ENCODE measurements around the gene RCCD1.

RCCD1 gene

GRCh38 chr15:90918835-90919234 lies 35.8 kb upstream of the RCCD1 start:
- TF ChIP-seq EP300 (IDR thresholded peaks at IDR 0.05; ENCODE audit: borderline replicate concordance) (no peak), CEBPB (IDR thresholded peaks at IDR 0.05) (no peak), TAF1 (IDR thresholded peaks at IDR 0.05; ENCODE audit: low read depth) (no peak), TEAD4 (IDR thresholded peaks at IDR 0.05) (no peak), USF1 (IDR thresholded peaks at IDR 0.05) (no peak), RAD21 (IDR thresholded peaks at IDR 0.05; ENCODE audit: low read depth) (no peak), REST (IDR thresholded peaks at IDR 0.05; ENCODE audit: low read depth) (no peak), FOXM1 (IDR thresholded peaks at IDR 0.05; ENCODE audit: borderline replicate concordance, low read depth) (no peak), TCF12 (IDR thresholded peaks at IDR 0.05; ENCODE audit: low read depth) (no peak), NFIC (IDR thresholded peaks at IDR 0.05) (no peak), MAX (IDR thresholded peaks at IDR 0.05) (no peak), EGR1 (IDR thresholded peaks at IDR 0.05) (no peak), YY1 (IDR thresholded peaks at IDR 0.05; ENCODE audit: low read depth) (no peak), ZBTB7A (IDR thresholded peaks at IDR 0.05; ENCODE audit: low read depth) (no peak)

GRCh38 chr15:90921887-90922286 lies 32.8 kb upstream of the RCCD1 start:
- no peak for TF ChIP-seq CREB1 (IDR thresholded peaks at IDR 0.05; ENCODE audit: low read depth)

GRCh38 chr15:90924375-90924774 lies 30.3 kb upstream of the RCCD1 start:
- TF ChIP-seq EGR1 (IDR thresholded peaks at IDR 0.05) (no peak), FOXM1 (IDR thresholded peaks at IDR 0.05; ENCODE audit: borderline replicate concordance, low read depth) (no peak), USF1 (IDR thresholded peaks at IDR 0.05) (no peak), MAX (IDR thresholded peaks at IDR 0.05) (no peak), ZBTB7A (IDR thresholded peaks at IDR 0.05; ENCODE audit: low read depth) (no peak), TAF1 (IDR thresholded peaks at IDR 0.05; ENCODE audit: low read depth) (no peak), RAD21 (IDR thresholded peaks at IDR 0.05; ENCODE audit: low read depth) (no peak), NFIC (IDR thresholded peaks at IDR 0.05) (no peak), YY1 (IDR thresholded peaks at IDR 0.05; ENCODE audit: low read depth) (no peak)

- TF ChIP-seq MAX (IDR thresholded peaks at IDR 0.05) = no peak
Measured at GRCh38 chr15:90929246-90930019, 25.3 kb upstream of the RCCD1 start.

- TF ChIP-seq RAD21 (IDR thresholded peaks at IDR 0.05; ENCODE audit: low read depth) (no peak), ZBTB7A (IDR thresholded peaks at IDR 0.05; ENCODE audit: low read depth) (no peak), TEAD4 (IDR thresholded peaks at IDR 0.05) (no peak), TCF12 (IDR thresholded peaks at IDR 0.05; ENCODE audit: low read depth) (no peak), CREB1 (IDR thresholded peaks at IDR 0.05; ENCODE audit: low read depth) (no peak), TAF1 (IDR thresholded peaks at IDR 0.05; ENCODE audit: low read depth) (no peak)
Measured at GRCh38 chr15:90930861-90931574, 23.7 kb upstream of the RCCD1 start.

GRCh38 chr15:90931575-90931827 lies 23.2 kb upstream of the RCCD1 start:
- no peak for TF ChIP-seq TEAD4 (IDR thresholded peaks at IDR 0.05)
- no peak for TF ChIP-seq ZBTB7A (IDR thresholded peaks at IDR 0.05; ENCODE audit: low read depth)
- no peak for TF ChIP-seq NFIC (IDR thresholded peaks at IDR 0.05)
- TF ChIP-seq CEBPB (IDR thresholded peaks at IDR 0.05) = no peak
- TF ChIP-seq MAX (IDR thresholded peaks at IDR 0.05) = no peak
- no peak for TF ChIP-seq TCF12 (IDR thresholded peaks at IDR 0.05; ENCODE audit: low read depth)
- TF ChIP-seq YY1 (IDR thresholded peaks at IDR 0.05; ENCODE audit: low read depth) = no peak
- no peak for TF ChIP-seq FOXM1 (IDR thresholded peaks at IDR 0.05; ENCODE audit: borderline replicate concordance, low read depth)
- TF ChIP-seq REST (IDR thresholded peaks at IDR 0.05; ENCODE audit: low read depth) = no peak
- TF ChIP-seq CREB1 (IDR thresholded peaks at IDR 0.05; ENCODE audit: low read depth) = no peak
- TF ChIP-seq RAD21 (IDR thresholded peaks at IDR 0.05; ENCODE audit: low read depth) = no peak
- no peak for TF ChIP-seq EGR1 (IDR thresholded peaks at IDR 0.05)
- no peak for TF ChIP-seq USF1 (IDR thresholded peaks at IDR 0.05)
- TF ChIP-seq EP300 (IDR thresholded peaks at IDR 0.05; ENCODE audit: borderline replicate concordance) = no peak

Measured in Ishikawa (cell line).